ENCODE data around the gene NTSR1. TPM values are rescaled to one million over a fixed set of nuclear protein-coding genes. Genes with fewer than 3 reads are reported as not detected.

NTSR1 gene
- polyA plus RNA-seq, 3 donors = 0.35 to 2.5 (median 0.40) TPM

GRCh38 chr20:62688855-62689460, 19.7 kb upstream of the NTSR1 start:
- H3K9me3 ChIP-seq (replicated peaks in 1 of 2; ENCODE audit: control insufficient read depth in 1 of 2, insufficient read depth in 1 of 2, low read length in 2 of 2) = no peaks in the 10 kb centered on the region
- Mint-ChIP-seq H3K4me3 (no peak overlapping the region), H3K27ac (peak overlapping the region in 2 of 7 donors; percentile 15 to 46), H3K36me3 (no peaks in the 10 kb centered on the region), H3K4me1 (peaks cover 48% of the 10 kb centered on the region), H3K27me3 (ENCODE audit: low read depth in 3 of 3) (peaks cover 7 to 15% (median 8%) of the 10 kb centered on the region in 3 donors), H3K9me3 (no peaks in the 10 kb centered on the region)
- no peaks in the 10 kb centered on the region for H3K79me2 ChIP-seq (ENCODE audit: insufficient read depth, low read length)
- no peak overlapping the region for H3K9ac ChIP-seq (ENCODE audit: insufficient read depth, low read length, poor library complexity, severe bottlenecking)
- no peak for DNase-seq
- TF ChIP-seq CTCF (IDR thresholded peaks at IDR 0.05) = peak; percentile 8
- no peak overlapping the region for H2AFZ ChIP-seq (ENCODE audit: insufficient read depth, low read depth, low read length, poor library complexity, severe bottlenecking)
- H3K27me3 ChIP-seq (ENCODE audit: control insufficient read depth in 2 of 2, insufficient read depth in 2 of 2, low read length in 2 of 2) = no peaks in the 10 kb centered on the region
- no peaks in the 10 kb centered on the region for H3K36me3 ChIP-seq (replicated peaks in 1 of 2; ENCODE audit: control insufficient read depth in 1 of 2, insufficient read depth in 2 of 2, low read length in 2 of 2)
- H4K20me1 ChIP-seq (ENCODE audit: insufficient read depth, low read length) = no peaks in the 10 kb centered on the region
- H3K4me1 ChIP-seq (ENCODE audit: control insufficient read depth in 1 of 2, insufficient read depth in 2 of 2, low read length in 2 of 2) = peaks cover 36 to 59% of the 10 kb centered on the region in 2 donors
- WGBS (ENCODE audit: insufficient coverage) = 71% methylated on average over 29 of the region's 29 CpGs
- no peak overlapping the region for H3K4me2 ChIP-seq (replicated peaks; ENCODE audit: extremely low read depth, low read length, poor library complexity, severe bottlenecking)
- intact Hi-C loops (cut with micrococcal nuclease) = no loop called here
- no peak overlapping the region for H3K4me3 ChIP-seq (replicated peaks in 1 of 3; ENCODE audit: low read depth in 2 of 3, low read length in 3 of 3)
- no peak overlapping the region for H3K27ac ChIP-seq (ENCODE audit: low read depth in 1 of 2, low read length in 2 of 2)

- Mint-ChIP-seq H3K27me3 (ENCODE audit: low read depth in 3 of 3) (peaks cover 7 to 20% (median 8%) of the 10 kb centered on the region in 3 donors), H3K4me1 (peaks cover 44% of the 10 kb centered on the region), H3K9me3 (no peaks in the 10 kb centered on the region), H3K36me3 (no peaks in the 10 kb centered on the region), H3K27ac (no peak overlapping the region), H3K4me3 (no peak overlapping the region)
- no peak for DNase-seq
- Histone ChIP-seq H3K36me3 (replicated peaks in 1 of 2; ENCODE audit: control insufficient read depth in 1 of 2, insufficient read depth in 2 of 2, low read length in 2 of 2) (no peaks in the 10 kb centered on the region), H3K9ac (ENCODE audit: insufficient read depth, low read length, poor library complexity, severe bottlenecking) (no peak overlapping the region), H4K20me1 (ENCODE audit: insufficient read depth, low read length) (no peaks in the 10 kb centered on the region), H3K4me1 (ENCODE audit: control insufficient read depth in 1 of 2, insufficient read depth in 2 of 2, low read length in 2 of 2) (peaks cover 36 to 51% of the 10 kb centered on the region in 2 donors), H3K9me3 (replicated peaks in 1 of 2; ENCODE audit: control insufficient read depth in 1 of 2, insufficient read depth in 1 of 2, low read length in 2 of 2) (no peaks in the 10 kb centered on the region), H3K79me2 (ENCODE audit: insufficient read depth, low read length) (no peaks in the 10 kb centered on the region), H3K4me3 (replicated peaks in 1 of 3; ENCODE audit: low read depth in 2 of 3, low read length in 3 of 3) (no peak overlapping the region), H3K27me3 (ENCODE audit: control insufficient read depth in 2 of 2, insufficient read depth in 2 of 2, low read length in 2 of 2) (no peaks in the 10 kb centered on the region), H2AFZ (ENCODE audit: insufficient read depth, low read depth, low read length, poor library complexity, severe bottlenecking) (no peak overlapping the region), H3K4me2 (replicated peaks; ENCODE audit: extremely low read depth, low read length, poor library complexity, severe bottlenecking) (no peak overlapping the region), H3K27ac (ENCODE audit: low read depth in 1 of 2, low read length in 2 of 2) (no peak overlapping the region)
- intact Hi-C loops (cut with micrococcal nuclease) = no loop called here
- no peak for TF ChIP-seq CTCF (IDR thresholded peaks at IDR 0.05)
- WGBS (ENCODE audit: insufficient coverage) = 94% methylated on average over 16 of the region's 17 CpGs
These were observed 18.8 kb upstream of the NTSR1 start for GRCh38 chr20:62689861-62690260.
